Parathyroid adenoma (tissue), 2 donors: ENCODE measurements around the gene ZNF438.

Experiments used
- H2AFZ ChIP-seq: fragments of 300-600 bp; sonication (generic); one replicate; pipeline ENCODE4 v1.7.0; 2017; ENCODE audit warnings: antibody characterized with exemption, mild to moderate bottlenecking
- H3K27ac ChIP-seq: fragments of 300-600 bp; sonication (generic); one replicate; pipeline ENCODE4 v1.7.0; 2017
- H3K27me3 ChIP-seq: fragments of 300-600 bp; sonication (generic); one replicate; pipeline ENCODE4 v1.7.0; 2017; ENCODE audit warnings: low read length; ENCODE audit not compliant: control insufficient read depth, insufficient read depth
- H3K36me3 ChIP-seq: fragments of 300-600 bp; sonication (generic); one replicate; pipeline ENCODE4 v1.7.0; 2017; ENCODE audit warnings: low read length; ENCODE audit not compliant: control insufficient read depth, insufficient read depth
- H3K4me1 ChIP-seq: fragments of 300-600 bp; sonication (generic); one replicate; pipeline ENCODE4 v1.7.0; 2017; ENCODE audit warnings: control low read depth
- H3K4me2 ChIP-seq: fragments of 300-600 bp; sonication (generic); one replicate; pipeline ENCODE4 v1.7.0; 2017; ENCODE audit warnings: low read length
- H3K4me3 ChIP-seq: fragments of 300-600 bp; sonication (generic); one replicate; pipeline ENCODE4 v1.7.0; 2017; ENCODE audit warnings: low read depth, low read length
- H3K79me2 ChIP-seq: fragments of 300-600 bp; sonication (generic); one replicate; pipeline ENCODE4 v1.7.0; 2017; ENCODE audit warnings: control low read depth
- H3K9ac ChIP-seq: fragments of 300-600 bp; sonication (generic); one replicate; pipeline ENCODE4 v1.7.0; 2017; ENCODE audit warnings: mild to moderate bottlenecking
- H3K9me3 ChIP-seq: fragments of 300-600 bp; sonication (generic); one replicate; pipeline ENCODE4 v1.7.0; 2017; ENCODE audit warnings: low read length; ENCODE audit not compliant: control insufficient read depth
- TF ChIP-seq, protein P1 (sequence below): fragments of 300-600 bp; sonication (generic); IDR thresholded peaks from one replicate; pipeline ENCODE4 v1.7.0; 2017; ENCODE audit warnings: antibody characterized with exemption, mild to moderate bottlenecking
- donor health status: primary hyperparathyroidism.

Gene ZNF438

GRCh38 chr10:30849231-30850035 is 182.2 kb downstream of the ZNF438 start:
- TF ChIP-seq, protein P1, sequence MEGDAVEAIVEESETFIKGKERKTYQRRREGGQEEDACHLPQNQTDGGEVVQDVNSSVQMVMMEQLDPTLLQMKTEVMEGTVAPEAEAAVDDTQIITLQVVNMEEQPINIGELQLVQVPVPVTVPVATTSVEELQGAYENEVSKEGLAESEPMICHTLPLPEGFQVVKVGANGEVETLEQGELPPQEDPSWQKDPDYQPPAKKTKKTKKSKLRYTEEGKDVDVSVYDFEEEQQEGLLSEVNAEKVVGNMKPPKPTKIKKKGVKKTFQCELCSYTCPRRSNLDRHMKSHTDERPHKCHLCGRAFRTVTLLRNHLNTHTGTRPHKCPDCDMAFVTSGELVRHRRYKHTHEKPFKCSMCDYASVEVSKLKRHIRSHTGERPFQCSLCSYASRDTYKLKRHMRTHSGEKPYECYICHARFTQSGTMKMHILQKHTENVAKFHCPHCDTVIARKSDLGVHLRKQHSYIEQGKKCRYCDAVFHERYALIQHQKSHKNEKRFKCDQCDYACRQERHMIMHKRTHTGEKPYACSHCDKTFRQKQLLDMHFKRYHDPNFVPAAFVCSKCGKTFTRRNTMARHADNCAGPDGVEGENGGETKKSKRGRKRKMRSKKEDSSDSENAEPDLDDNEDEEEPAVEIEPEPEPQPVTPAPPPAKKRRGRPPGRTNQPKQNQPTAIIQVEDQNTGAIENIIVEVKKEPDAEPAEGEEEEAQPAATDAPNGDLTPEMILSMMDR: no peak
- Histone ChIP-seq H3K4me1 (peaks cover 3% of the 10 kb centered on the region), H3K27me3 (no peaks in the 10 kb centered on the region), H3K9me3 (no peaks in the 10 kb centered on the region), H3K79me2 (no peaks in the 10 kb centered on the region), H3K4me3 (no peak overlapping the region), H2AFZ (no peak overlapping the region), H3K27ac (no peak overlapping the region), H3K36me3 (no peaks in the 10 kb centered on the region), H3K9ac (no peak overlapping the region), H3K4me2 (no peak overlapping the region)

GRCh38 chr10:30848396-30849032 is 183.2 kb downstream of the ZNF438 start:
- Histone ChIP-seq H3K9ac (no peak overlapping the region), H3K36me3 (no peaks in the 10 kb centered on the region)

DNA sequence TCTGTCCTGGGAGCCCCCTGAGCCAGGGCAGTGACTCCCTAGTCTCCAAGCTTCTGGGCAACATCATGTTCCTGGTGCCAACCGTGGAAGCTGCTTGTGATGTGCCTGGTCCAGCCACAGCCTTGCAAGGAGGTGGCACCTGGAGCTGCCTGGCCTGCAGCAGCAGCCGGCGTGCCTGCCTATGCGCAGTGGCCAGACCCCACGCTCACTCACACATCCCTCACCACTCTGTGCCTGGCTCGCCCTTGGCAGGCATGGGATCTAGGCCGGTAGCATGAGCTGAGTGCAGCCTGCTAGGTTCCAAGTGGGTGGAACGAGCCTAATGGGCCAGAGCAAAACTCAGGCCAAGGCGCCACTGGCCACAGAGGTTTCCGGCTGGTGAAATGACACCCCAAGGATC is 184.0 kb downstream of the ZNF438 start:
- Histone ChIP-seq H3K4me1 (peaks cover 3% of the 10 kb centered on the region), H3K4me3 (no peak overlapping the region)
- TF ChIP-seq, protein P1: no peak

More at GRCh38 chr10:30848396-30849032, 183.2 kb downstream of the ZNF438 start:
- Histone ChIP-seq H3K4me1 (peaks cover 3% of the 10 kb centered on the region), H3K4me3 (no peak overlapping the region), H3K9me3 (no peaks in the 10 kb centered on the region), H3K27ac (no peak overlapping the region), H3K27me3 (no peaks in the 10 kb centered on the region), H3K4me2 (no peak overlapping the region), H2AFZ (no peak overlapping the region), H3K79me2 (no peaks in the 10 kb centered on the region)
- TF ChIP-seq, protein P1: no peak

GRCh38 chr10:30847199-30847598 is 184.5 kb downstream of the ZNF438 start:
- Histone ChIP-seq H3K27me3 (no peaks in the 10 kb centered on the region), H3K4me3 (no peak overlapping the region), H3K9ac (no peak overlapping the region), H3K36me3 (no peaks in the 10 kb centered on the region), H3K9me3 (no peaks in the 10 kb centered on the region), H3K27ac (no peak overlapping the region), H2AFZ (no peak overlapping the region), H3K79me2 (no peaks in the 10 kb centered on the region), H3K4me2 (no peak overlapping the region), H3K4me1 (peaks cover 3% of the 10 kb centered on the region)
- TF ChIP-seq, protein P1: no peak

More for the DNA sequence above, 184.0 kb downstream of the ZNF438 start:
- H3K36me3 ChIP-seq: no peaks in the 10 kb centered on the region
- H3K9me3 ChIP-seq: no peaks in the 10 kb centered on the region
- H2AFZ ChIP-seq: no peak overlapping the region
- H3K27me3 ChIP-seq: no peaks in the 10 kb centered on the region
- no peak overlapping the region for H3K9ac ChIP-seq
- H3K27ac ChIP-seq: no peak overlapping the region
- H3K4me2 ChIP-seq: no peak overlapping the region
- no peaks in the 10 kb centered on the region for H3K79me2 ChIP-seq
